Endothelial cell of umbilical vein (primary cell): ENCODE measurements around the gene RNASE8. TPM values are rescaled to one million over a fixed set of nuclear protein-coding genes. Genes with fewer than 3 reads are reported as not detected.

Experiments used
- BruUV-seq: library from RNA; stranded (reverse); fragments of 400-500 nt; replicated peaks from 2 replicates; lab custom pipeline; 2021; lab: Mats Ljungman, UMichigan
- CTCF ChIA-PET: fragments of 300-600, 350-600 bp; sonication (Branson Sonifier 250); formaldehyde crosslinking; loops from one replicate; lab custom pipeline; 2021; ENCODE audit warnings: antibody characterized with exemption, inconsistent platforms; lab: Charles Lee
- POLR2A ChIA-PET: fragments of 300-600, 350-600 bp; sonication (Branson Sonifier 250); formaldehyde crosslinking; loops from one replicate; lab custom pipeline; 2021; ENCODE audit warnings: antibody characterized with exemption, inconsistent platforms; lab: Charles Lee
- DNase-seq: peaks from one replicate; pipeline ENCODE4 v3.0.0-alpha.2; 2011; ENCODE audit warnings: low read depth, low spot score
- FAIRE-seq: peaks from 2 replicates; lab custom pipeline; 2011; peaks lifted over from hg19 to GRCh38; lab: Jason Lieb, UNC
- H2AFZ ChIP-seq: 2 replicates; pipeline ENCODE4 v1.6.0; 2012; ENCODE audit warnings: low read depth, low read length, control low read depth, inconsistent platforms
- H3K27ac ChIP-seq: 2 replicates; pipeline ENCODE4 v1.5.1; 2011; ENCODE audit warnings: low read depth, mild to moderate bottlenecking, control low read depth, low read length, moderate library complexity; ENCODE audit not compliant: insufficient read depth
- H3K27me3 ChIP-seq, 2 experiments: 2 replicates each; pipeline versions ENCODE4 v1.6.0 to v1.6.1; 2011; ENCODE audit warnings: low read length in 2 of 2, mixed read lengths in 1 of 2; ENCODE audit not compliant: control insufficient read depth in 2 of 2, insufficient read depth in 2 of 2
- H3K36me3 ChIP-seq, 2 experiments: 2 replicates in 1 of 2; 3 replicates in 1 of 2; pipeline ENCODE4 v1.5.1; 2011; ENCODE audit warnings: low read length in 2 of 2, mild to moderate bottlenecking in 1 of 2, moderate library complexity in 1 of 2; ENCODE audit not compliant: control insufficient read depth in 2 of 2, insufficient read depth in 2 of 2; ENCODE audit errors: extremely low read depth in 1 of 2
- H3K4me1 ChIP-seq: 3 replicates; pipeline ENCODE4 v1.5.1; 2011; ENCODE audit warnings: mild to moderate bottlenecking, low read length; ENCODE audit not compliant: control insufficient read depth, insufficient read depth; ENCODE audit errors: extremely low read depth
- H3K4me2 ChIP-seq: 2 replicates; pipeline ENCODE4 v1.6.1; 2011; ENCODE audit warnings: low read length, control low read depth, mixed read lengths; ENCODE audit not compliant: insufficient read depth
- H3K4me3 ChIP-seq, 3 experiments: fragments of 200-600 bp in 1 of 3; sonication (generic), shearing (Covaris generic) in 1 of 3; replicated peaks in 1 of 3; 2 replicates each; pipeline ENCODE4 v1.5.1; 2011 to 2016; ENCODE audit warnings: control low read depth in 3 of 3, low read length in 3 of 3, mild to moderate bottlenecking in 2 of 3, inconsistent platforms in 1 of 3, low read depth in 1 of 3, moderate library complexity in 1 of 3; ENCODE audit not compliant: insufficient read depth in 1 of 3
- H3K79me2 ChIP-seq: 2 replicates; pipeline ENCODE4 v1.6.0; 2012; ENCODE audit warnings: low read length, inconsistent platforms; ENCODE audit not compliant: control insufficient read depth, insufficient read depth
- H3K9ac ChIP-seq: replicated peaks from 2 replicates; pipeline ENCODE3; 2011; ENCODE audit warnings: low read length, control low read depth; ENCODE audit not compliant: insufficient read depth; ENCODE audit errors: extremely low read depth
- H3K9me1 ChIP-seq: replicated peaks from 3 replicates; pipeline ENCODE4 v1.6.0; 2011; ENCODE audit warnings: mild to moderate bottlenecking, low read length; ENCODE audit not compliant: control insufficient read depth, insufficient read depth; ENCODE audit errors: extremely low read depth
- H3K9me3 ChIP-seq: replicated peaks from 2 replicates; pipeline ENCODE4 v1.5.1; 2012; ENCODE audit warnings: low read length, inconsistent platforms; ENCODE audit not compliant: control insufficient read depth, insufficient read depth
- H4K20me1 ChIP-seq: replicated peaks from 2 replicates; pipeline ENCODE3; 2011; ENCODE audit warnings: mild to moderate bottlenecking, low read length; ENCODE audit not compliant: control insufficient read depth, insufficient read depth; ENCODE audit errors: extremely low read depth
- CTCF ChIP-seq, 2 donors: IDR thresholded peaks; 1 replicate in 1 of 2; 2 replicates in 1 of 2; pipeline ENCODE4 v1.5.1; 2011; ENCODE audit warnings: low read length in 2 of 2, mild to moderate bottlenecking in 2 of 2, moderate library complexity in 2 of 2, control low read depth in 1 of 2, inconsistent platforms in 1 of 2, low read depth in 1 of 2; ENCODE audit not compliant: insufficient read depth in 1 of 2; ENCODE audit errors: extremely low read depth in 1 of 2
- EZH2 ChIP-seq: IDR thresholded peaks from 2 replicates; pipeline ENCODE4 v1.6.1; 2012; ENCODE audit warnings: borderline replicate concordance, low read depth, mild to moderate bottlenecking, moderate library complexity, low read length, inconsistent platforms; ENCODE audit not compliant: severe bottlenecking
- FOS ChIP-seq: IDR thresholded peaks from 2 replicates; pipeline ENCODE4 v1.6.1; 2011; ENCODE audit warnings: mild to moderate bottlenecking, low read length, moderate library complexity, borderline replicate concordance; ENCODE audit not compliant: insufficient read depth
- GATA2 ChIP-seq: IDR thresholded peaks from 2 replicates; pipeline ENCODE4 v1.7.0; 2011; ENCODE audit warnings: low read depth, mild to moderate bottlenecking, moderate library complexity, mixed read lengths, low read length; ENCODE audit not compliant: insufficient read length, insufficient read depth
- JUN ChIP-seq: IDR thresholded peaks from 2 replicates; pipeline ENCODE4 v1.6.1; 2011; ENCODE audit warnings: borderline replicate concordance, low read depth; ENCODE audit not compliant: insufficient read length, insufficient read depth
- MAX ChIP-seq: IDR thresholded peaks from 2 replicates; pipeline ENCODE4 v1.6.1; 2011; ENCODE audit not compliant: insufficient read depth, insufficient read length
- MYC ChIP-seq: IDR thresholded peaks from one replicate; pipeline ENCODE4 v1.6.1; 2011; ENCODE audit warnings: mild to moderate bottlenecking, low read depth, low read length
- POLR2A ChIP-seq: IDR thresholded peaks from 2 replicates; pipeline ENCODE4 v1.6.1; 2012; ENCODE audit warnings: low read depth, mild to moderate bottlenecking, control low read depth, low read length
- POLR2AphosphoS5 ChIP-seq: IDR thresholded peaks from 2 replicates; pipeline ENCODE4 v1.6.1; 2012; ENCODE audit warnings: low read depth, mild to moderate bottlenecking, control low read depth, low read length, moderate library complexity; ENCODE audit not compliant: insufficient read depth
- dilution Hi-C: fragments of 300-500 bp; cut with MboI; formaldehyde crosslinking; loops from one replicate; pipeline ENCODE4 v1.15.0; 2019; ENCODE audit warnings: low sequenced_read_pairs; ENCODE audit not compliant: extremely low pct_ligation_motif_present
- intact Hi-C: fragments of 100-400 bp; cut with micrococcal nuclease; formaldehyde crosslinking; loops from one replicate; pipeline ENCODE4 v1.10.0; 2022
- polyA plus RNA-seq, 4 experiments: library from polyadenylated mRNA; depleted of rRNA in 3 of 4; stranded (reverse) in 3 of 4; unstranded in 1 of 4; fragments of >200 nt; gene quantifications; 2 replicates each; pipeline versions ENCODE4 v1.2.1 to v1.2.3, GENCODE V29; 2011 to 2012; ENCODE audit warnings: missing spikeins in 1 of 4
- total RNA-seq: library from RNA; stranded (reverse); gene quantifications from 2 replicates; pipeline ENCODE4 v1.2.3, GENCODE V29; 2021

The RNASE8 gene
- total and polyA plus RNA-seq, 2 donors (not counting 3 experiments of a cell fraction or from before 2014, with no cell fraction given), result not detected

- TF ChIP-seq EZH2, result peak; percentile 97
- TF ChIP-seq POLR2AphosphoS5, result no peak
- CTCF ChIA-PET, result interaction anchor here (0.6 to 4.3 kb wide), 16 partner anchors 10 to 108 kb away, joined by 3 to 203 read pairs (median 6); partner anchors contain the start of gene TMEM253
- Histone ChIP-seq H3K9me1 (no peaks in the 10 kb centered on the region), H3K36me3 (peaks cover 0 to 2% of the 10 kb centered on the region in 2 experiments), H3K4me2 (peak overlapping the region; percentile 44), H3K9ac (no peak overlapping the region), H3K27me3 (peaks cover 21 to 41% of the 10 kb centered on the region in 2 experiments), H3K4me1 (peaks cover 10% of the 10 kb centered on the region), H3K4me3 (peak overlapping the region in 1 of 3 experiments; percentile 54), H2AFZ (no peak overlapping the region), H3K9me3 (no peaks in the 10 kb centered on the region), H3K27ac (no peak overlapping the region), H4K20me1 (no peaks in the 10 kb centered on the region), H3K79me2 (no peaks in the 10 kb centered on the region)
- no TSS peak for BruUV-seq
- dilution Hi-C loops, result no loop called here
- FAIRE-seq (no peak), DNase-seq (no peak)
- POLR2A ChIA-PET, result no interaction called here
- intact Hi-C loops, result no loop called here
Observed at GRCh38 chr14:21069388-21070082, 11.9 kb downstream of the RNASE8 start.

- no peaks in the 10 kb centered on the region for H3K9me3 ChIP-seq
- FAIRE-seq (no peak), DNase-seq (peak; percentile 8)
- CTCF ChIA-PET, result interaction anchor here (0.6 to 3.4 kb wide), 11 partner anchors 9 to 109 kb away, joined by 3 to 49 read pairs (median 6); no protein-coding TSS in a partner anchor
- peaks cover 0 to 2% of the 10 kb centered on the region in 2 experiments for H3K36me3 ChIP-seq
- H2AFZ ChIP-seq, result peak within 1 kb of the TSS; percentile 31
- intact Hi-C loops (no loop called here), dilution Hi-C loops (no loop called here)
- H3K4me3 ChIP-seq, result peak within 1 kb of the TSS in 2 of 3 experiments; percentile 54 to 55
- H3K9me1 ChIP-seq, result no peaks in the 10 kb centered on the region
- no peaks in the 10 kb centered on the region for H3K79me2 ChIP-seq
- peak within 1 kb of the TSS; percentile 32 for H3K9ac ChIP-seq
- no peaks in the 10 kb centered on the region for H4K20me1 ChIP-seq
- peak within 1 kb of the TSS; percentile 58 for H3K4me2 ChIP-seq
- peaks cover 19 to 38% of the 10 kb centered on the region in 2 experiments for H3K27me3 ChIP-seq
- H3K27ac ChIP-seq, result no peak within 1 kb of the TSS
- no peak for TF ChIP-seq EZH2
- no peak for TF ChIP-seq POLR2A
- TF ChIP-seq GATA2, result no peak
- TF ChIP-seq MAX, result no peak
- TF ChIP-seq FOS, result no peak
- no peak for TF ChIP-seq MYC
- TF ChIP-seq JUN, result no peak
- no peak for TF ChIP-seq CTCF (IDR thresholded peaks at IDR 0.05; ENCODE audit: extremely low read depth in 1 of 2, insufficient read depth in 1 of 2, low read depth in 1 of 2, low read length in 2 of 2)
- no peak for TF ChIP-seq POLR2AphosphoS5
- BruUV-seq, result no TSS peak
- POLR2A ChIA-PET, result no interaction called here
- peaks cover 10% of the 10 kb centered on the region for H3K4me1 ChIP-seq
Observed at GRCh38 chr14:21070083-21070609, 12.5 kb downstream of the RNASE8 start, which contains the start of gene ARHGEF40. Gene ARHGEF40 (plus strand): TSS chr14:21070304. CDS start chr14:21070397, 93 bp downstream.
